NCI-H345 treated with DMSO at 0.1 percent for 48 hours (cell line): ENCODE results near the gene QSOX2.
"Not testable (repeated sequence)": the region's sequence is repeated elsewhere in the genome, so short reads cannot be mapped to it uniquely, and the experiment has no call there.

Experiments
- DNase-seq: peaks from one replicate; lab custom pipeline; 2025; ENCODE audit not compliant: unreplicated experiment; lab: John Stamatoyannopoulos, UW

QSOX2 gene

GRCh38 chr9:136237486-136238341, 7.9 kb downstream of the QSOX2 start:
- DNase-seq, result no peak

GRCh38 chr9:136236471-136237410, 8.9 kb downstream of the QSOX2 start:
- not testable (repeated sequence) for DNase-seq

- no peak for DNase-seq
Measured at GRCh38 chr9:136235709-136236455, 9.7 kb downstream of the QSOX2 start.

- no peak for DNase-seq
Measured at GRCh38 chr9:136235171-136235570, 10.4 kb downstream of the QSOX2 start.

GRCh38 chr9:136234597-136234996, 11.0 kb downstream of the QSOX2 start:
- no peak for DNase-seq

GRCh38 chr9:136233868-136234267, 11.7 kb downstream of the QSOX2 start:
- DNase-seq, result no peak

GRCh38 chr9:136233411-136233810, 12.2 kb downstream of the QSOX2 start:
- no peak for DNase-seq

- DNase-seq, result no peak
Measured at GRCh38 chr9:136232969-136233368, 12.6 kb downstream of the QSOX2 start.

GRCh38 chr9:136231478-136232297, 13.9 kb downstream of the QSOX2 start:
- DNase-seq, result no peak

- no peak for DNase-seq
Measured at GRCh38 chr9:136230773-136231172, 14.8 kb downstream of the QSOX2 start.

- no peak for DNase-seq
Measured at GRCh38 chr9:136230365-136230764, 15.2 kb downstream of the QSOX2 start.

- DNase-seq, result no peak
Measured at GRCh38 chr9:136229096-136230065, 16.2 kb downstream of the QSOX2 start.

- DNase-seq, result no peak
Measured at GRCh38 chr9:136228107-136228875, 17.3 kb downstream of the QSOX2 start.

GRCh38 chr9:136226680-136227407, 18.8 kb downstream of the QSOX2 start:
- no peak for DNase-seq

GRCh38 chr9:136225748-136226679, 19.6 kb downstream of the QSOX2 start:
- no peak for DNase-seq

- DNase-seq, result no peak
Measured at GRCh38 chr9:136225366-136225747, 20.3 kb downstream of the QSOX2 start.
